ENCODE data around the gene SDHD. TPM values are rescaled to one million over a fixed set of nuclear protein-coding genes. Genes with fewer than 3 reads are reported as not detected.

SDHD gene
- total RNA-seq, 1 experiment from 2014 or later = 98.9 TPM

- no peaks in the 10 kb centered on the region for H3K4me1 Mint-ChIP-seq
- H3K4me3 Mint-ChIP-seq = no peak overlapping the region
- CTCF ChIA-PET = interaction anchor here (1.1 kb wide), 1 partner anchor 21 kb away, joined by 4 read pairs; no protein-coding TSS in a partner anchor
- POLR2A ChIA-PET = interaction anchor here (0.5 kb wide), 1 partner anchor 595 kb away, joined by 3 read pairs; no protein-coding TSS in a partner anchor
- H3K27ac Mint-ChIP-seq = no peak overlapping the region
- no peak for DNase-seq (ENCODE audit: low spot score)
- H3K27me3 Mint-ChIP-seq (ENCODE audit: low read depth) = no peaks in the 10 kb centered on the region
- no peaks in the 10 kb centered on the region; the same call in 1 of the 2 replicates for H3K9me3 Mint-ChIP-seq
- TF ChIP-seq ARID4B (CRISPR knock-in tag; IDR thresholded peaks at IDR 0.05; ENCODE audit: borderline replicate concordance) (no peak), MAX (CRISPR knock-in tag; IDR thresholded peaks at IDR 0.05) (no peak), ATF1 (CRISPR knock-in tag; IDR thresholded peaks at IDR 0.05) (no peak), PREB (CRISPR knock-in tag; IDR thresholded peaks at IDR 0.05; ENCODE audit: borderline replicate concordance) (no peak), RORB (CRISPR knock-in tag; IDR thresholded peaks at IDR 0.05) (no peak), FOXJ3 (CRISPR knock-in tag; IDR thresholded peaks at IDR 0.05; ENCODE audit: borderline replicate concordance) (no peak), NFYB (CRISPR knock-in tag; conservative IDR thresholded peaks at IDR 0.05; ENCODE audit: low read depth) (no peak), NR3C1 (CRISPR knock-in tag; conservative IDR thresholded peaks at IDR 0.05; ENCODE audit: low read depth) (no peak), E2F1 (CRISPR knock-in tag; IDR thresholded peaks at IDR 0.05) (no peak), ZNF425 (CRISPR knock-in tag; conservative IDR thresholded peaks at IDR 0.05) (no peak), ERG (CRISPR knock-in tag; IDR thresholded peaks at IDR 0.05) (no peak), NR2C2 (CRISPR knock-in tag; IDR thresholded peaks at IDR 0.05) (no peak), IRF2 (CRISPR knock-in tag; IDR thresholded peaks at IDR 0.05; ENCODE audit: borderline replicate concordance, low read depth) (no peak), ATF6 (CRISPR knock-in tag; IDR thresholded peaks at IDR 0.05) (no peak), ATF2 (CRISPR knock-in tag; IDR thresholded peaks at IDR 0.05; ENCODE audit: borderline replicate concordance, low read depth) (no peak), KAT7 (CRISPR knock-in tag; IDR thresholded peaks at IDR 0.05; ENCODE audit: borderline replicate concordance) (no peak), ZSCAN18 (CRISPR knock-in tag; IDR thresholded peaks at IDR 0.05) (no peak)
- no peak for ATAC-seq
- H3K36me3 Mint-ChIP-seq = no peaks in the 10 kb centered on the region
Observed at GRCh38 chr11:112143597-112143996, 56.9 kb downstream of the SDHD start.
